CD4-positive, alpha-beta T cell treated with Interleukin-4 for 4 hours (primary cell): ENCODE results near the gene BMP10.
A peak's percentile ranks its signal among the peaks of the same experiment; 100 is the strongest.

Experiments
- DNase-seq: peaks from one replicate; pipeline ENCODE4 v3.0.0-alpha.2; 2020

The BMP10 gene

DNA sequence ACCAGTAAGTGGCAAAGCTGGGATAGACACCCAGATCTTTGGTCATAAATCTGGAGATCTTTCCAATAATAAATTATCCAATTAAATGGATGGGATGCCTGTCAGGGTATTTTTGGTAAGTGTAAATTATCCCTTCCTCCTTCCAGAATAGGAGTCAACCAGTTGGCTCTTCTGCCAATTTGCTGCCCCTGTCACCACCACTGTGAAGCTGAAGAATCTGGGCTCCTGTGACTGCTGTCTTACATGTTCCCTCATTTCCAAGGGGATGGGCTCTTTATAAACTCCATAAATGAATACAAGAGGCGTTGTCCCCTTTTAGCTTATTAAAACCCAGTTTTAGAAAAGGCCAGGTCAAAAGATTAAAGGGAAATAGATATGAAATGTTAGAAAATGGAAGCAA, 17.8 kb upstream of the BMP10 start:
- no peak for DNase-seq

GRCh38 chr2:68888038-68888704, 17.0 kb upstream of the BMP10 start:
- DNase-seq = no peak

DNA sequence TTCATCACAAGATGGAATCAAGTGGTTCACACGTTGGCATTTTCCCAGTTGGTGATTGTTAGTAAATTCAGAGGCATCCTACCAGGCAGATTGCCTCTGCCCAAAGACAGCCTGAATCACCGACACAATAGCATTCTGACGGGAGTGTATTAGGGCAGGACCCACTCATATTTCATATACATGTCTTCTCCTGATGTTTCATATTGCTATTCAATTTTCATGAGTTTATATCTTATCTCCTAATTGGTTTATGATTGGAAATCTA, 14.5 kb upstream of the BMP10 start:
- DNase-seq = no peak

DNA sequence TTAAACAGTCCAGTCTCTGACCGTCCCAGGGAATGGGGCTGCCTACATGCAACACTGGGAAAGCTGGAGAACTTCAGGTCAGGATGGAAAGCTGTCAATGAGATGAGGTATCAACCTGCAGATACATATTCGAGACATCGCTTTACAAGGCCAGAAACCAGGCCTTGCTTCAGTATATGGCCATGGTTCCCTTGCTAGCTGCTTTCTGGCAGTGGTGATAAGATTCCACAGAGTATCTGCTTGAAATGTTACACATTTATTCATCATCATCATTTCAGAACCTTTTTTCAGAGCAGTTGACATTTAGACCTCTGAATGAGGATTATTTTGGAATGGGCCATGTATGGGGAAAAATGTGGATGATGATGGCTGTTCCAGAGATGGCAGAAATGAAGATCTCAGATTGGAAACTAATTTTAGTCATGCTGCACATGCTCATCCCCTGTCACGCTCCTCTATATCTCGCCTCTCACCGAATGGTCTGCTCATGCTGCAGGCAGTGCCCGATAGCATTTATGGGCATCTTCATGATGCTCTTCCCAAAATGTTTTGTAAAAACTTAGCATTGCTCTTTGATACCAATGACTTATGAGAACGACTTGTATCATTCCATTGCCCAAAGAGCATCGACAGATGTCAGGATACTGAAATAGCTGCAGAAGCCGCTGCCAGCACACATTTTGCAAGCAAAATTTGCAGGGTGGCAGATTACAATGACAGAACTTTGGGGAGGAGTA, 14.0 kb upstream of the BMP10 start:
- no peak for DNase-seq

GRCh38 chr2:68880213-68880612, 9.0 kb upstream of the BMP10 start:
- DNase-seq = no peak

GRCh38 chr2:68879296-68879695, 8.1 kb upstream of the BMP10 start:
- DNase-seq = no peak

GRCh38 chr2:68878753-68879152, 7.6 kb upstream of the BMP10 start:
- no peak for DNase-seq

DNA sequence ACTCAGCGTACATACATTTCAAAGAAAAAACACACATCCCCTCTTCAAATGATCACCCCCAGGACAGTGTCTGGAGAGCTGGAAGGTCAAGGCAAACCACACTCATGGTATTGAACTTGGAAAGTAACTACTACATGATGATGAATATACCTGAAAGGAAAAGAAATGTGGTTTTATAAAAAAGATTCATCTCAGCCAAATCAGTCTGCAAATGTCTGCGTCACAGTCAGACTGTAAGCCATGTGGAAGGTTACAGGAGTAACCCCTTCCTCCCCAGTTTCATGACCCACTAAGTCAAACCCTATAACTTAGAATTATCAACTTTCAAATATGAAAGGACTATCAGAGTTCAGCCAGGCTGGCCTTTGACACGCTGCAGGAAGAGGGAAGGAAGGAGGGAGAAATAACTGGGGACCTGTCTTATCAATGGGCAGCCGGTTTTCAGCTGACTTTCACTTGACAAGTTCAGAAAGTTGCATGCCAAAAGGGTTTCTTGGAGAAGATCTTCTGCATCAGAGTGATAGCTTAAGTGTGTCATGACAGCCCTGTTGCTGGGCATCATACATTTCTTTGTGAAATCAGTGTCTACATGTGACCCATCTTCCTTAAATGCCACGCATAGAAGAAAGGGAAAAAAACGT, 7.0 kb upstream of the BMP10 start:
- no peak for DNase-seq

- no peak for DNase-seq
Observed at GRCh38 chr2:68877079-68877772, 6.0 kb upstream of the BMP10 start.

DNA sequence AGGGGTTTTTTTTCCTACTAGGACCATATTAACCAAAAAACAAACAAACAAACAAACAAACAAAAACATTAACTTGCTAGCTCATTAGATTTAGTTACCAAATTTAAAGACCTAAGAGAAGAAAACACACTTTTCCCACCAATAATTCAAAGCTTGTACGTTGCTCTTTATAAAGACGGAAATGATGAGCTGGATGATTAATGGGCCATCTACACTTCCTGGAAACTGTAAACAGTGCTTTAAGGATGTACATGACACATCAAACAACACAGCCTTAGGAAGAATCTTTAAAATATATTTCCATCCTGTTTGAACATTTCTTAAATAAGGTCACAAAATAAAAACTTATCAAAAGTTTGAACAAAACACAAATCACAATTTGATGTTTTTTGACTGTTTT, 982 bp downstream of the BMP10 start:
- DNase-seq = no peak

- DNase-seq = no peak
Observed at GRCh38 chr2:68865108-68865507, 6.1 kb downstream of the BMP10 start.

GRCh38 chr2:68863996-68864395, 7.2 kb downstream of the BMP10 start:
- DNase-seq = no peak

GRCh38 chr2:68862889-68863288, 8.3 kb downstream of the BMP10 start:
- DNase-seq = no peak

- no peak for DNase-seq
Observed at GRCh38 chr2:68861330-68861729, 9.9 kb downstream of the BMP10 start.

DNA sequence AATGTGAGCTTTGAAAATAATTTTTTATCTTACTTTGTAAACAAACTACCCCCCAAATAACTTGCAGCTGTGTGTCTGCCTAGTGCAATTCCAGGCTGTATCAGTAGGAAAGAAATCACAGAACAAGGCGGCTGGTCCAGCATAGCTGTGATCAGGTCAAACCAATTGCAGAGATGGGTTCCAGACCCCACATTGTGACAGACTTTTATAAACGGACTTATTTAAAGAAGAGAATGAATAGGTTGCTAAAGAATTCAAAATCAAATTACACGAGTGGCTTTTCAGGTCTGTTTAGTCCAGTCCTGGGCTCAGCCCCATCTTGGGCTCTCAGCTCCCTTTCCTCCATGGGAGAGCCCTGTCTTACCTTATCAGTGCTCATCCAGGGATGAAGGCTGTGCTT, 11.1 kb downstream of the BMP10 start:
- no peak for DNase-seq

- peak; percentile 18 for DNase-seq
Observed at GRCh38 chr2:68857855-68858456, 13.2 kb downstream of the BMP10 start.

DNA sequence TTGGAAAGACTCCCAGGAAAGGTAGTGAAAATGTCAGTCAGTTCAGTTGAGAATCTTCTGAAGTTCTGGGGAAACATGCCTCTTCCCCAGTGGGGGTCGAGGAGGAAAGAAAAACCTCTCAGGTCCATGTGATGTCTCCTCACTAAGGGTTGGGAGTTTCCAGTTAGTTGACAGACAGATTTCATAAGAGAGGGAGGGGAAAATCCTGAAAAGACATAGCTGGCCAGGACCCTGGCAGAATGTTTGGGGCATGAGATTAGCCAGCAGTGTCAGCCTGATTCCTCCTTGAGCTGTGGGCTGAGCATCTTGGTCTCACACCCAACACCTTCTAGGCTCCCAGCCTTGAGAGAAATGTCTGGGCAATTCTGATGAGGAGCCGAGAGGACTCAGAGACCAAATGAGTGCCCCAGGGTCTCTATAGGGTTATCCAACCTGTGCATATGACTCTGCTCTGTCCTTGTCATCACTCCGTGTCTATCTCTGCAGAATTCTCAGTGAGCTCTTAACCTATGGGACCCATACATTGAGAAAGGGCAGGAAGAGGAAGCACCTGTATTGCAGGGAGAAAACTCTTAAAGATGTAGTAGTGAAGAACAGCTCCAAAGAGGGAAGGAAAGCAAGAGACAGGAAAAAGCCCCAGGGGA, 13.9 kb downstream of the BMP10 start:
- no peak for DNase-seq

- DNase-seq = no peak
Observed at GRCh38 chr2:68855550-68855949, 15.6 kb downstream of the BMP10 start.

GRCh38 chr2:68854476-68854875, 16.7 kb downstream of the BMP10 start:
- DNase-seq = no peak

DNA sequence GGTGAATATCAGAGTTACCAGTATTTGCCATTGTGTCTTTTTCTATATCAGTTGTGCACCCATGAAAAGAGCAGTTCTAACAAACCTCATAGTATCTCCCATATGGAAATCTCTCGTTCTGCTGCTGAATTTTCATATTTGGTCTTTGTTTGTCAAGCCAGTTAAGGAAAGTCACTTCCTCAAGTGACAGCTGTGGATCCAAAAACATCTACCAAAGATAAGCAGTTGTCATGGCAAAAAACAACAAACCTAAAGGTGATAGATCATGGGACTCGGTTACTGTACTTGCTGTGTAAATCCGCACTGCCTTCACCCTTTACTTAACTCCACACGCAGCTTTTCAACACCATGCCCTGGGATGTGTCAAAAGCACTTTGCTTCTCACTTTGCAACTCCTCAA, 17.3 kb downstream of the BMP10 start:
- DNase-seq = no peak

DNA sequence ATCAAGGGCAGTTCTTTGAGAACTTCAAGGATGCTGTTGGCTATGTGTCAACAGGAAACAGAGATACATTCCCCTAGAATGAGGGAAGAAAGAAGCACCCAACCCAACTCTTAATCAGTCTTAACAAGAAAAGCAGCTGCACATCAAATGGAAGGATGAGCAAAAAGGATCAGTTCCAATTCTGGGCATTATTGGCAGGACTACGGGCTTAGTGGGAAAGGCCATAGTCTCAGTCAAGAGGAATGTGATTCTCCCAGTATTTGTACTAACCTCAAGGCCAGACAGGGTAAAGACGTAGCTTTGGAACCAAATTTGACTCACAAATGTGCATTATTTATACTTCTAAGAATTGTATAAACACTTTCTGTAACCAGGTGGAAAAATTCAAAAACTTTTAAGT, 18.2 kb downstream of the BMP10 start:
- DNase-seq = no peak

- no peak for DNase-seq
Observed at GRCh38 chr2:68850524-68850923, 20.7 kb downstream of the BMP10 start.

DNA sequence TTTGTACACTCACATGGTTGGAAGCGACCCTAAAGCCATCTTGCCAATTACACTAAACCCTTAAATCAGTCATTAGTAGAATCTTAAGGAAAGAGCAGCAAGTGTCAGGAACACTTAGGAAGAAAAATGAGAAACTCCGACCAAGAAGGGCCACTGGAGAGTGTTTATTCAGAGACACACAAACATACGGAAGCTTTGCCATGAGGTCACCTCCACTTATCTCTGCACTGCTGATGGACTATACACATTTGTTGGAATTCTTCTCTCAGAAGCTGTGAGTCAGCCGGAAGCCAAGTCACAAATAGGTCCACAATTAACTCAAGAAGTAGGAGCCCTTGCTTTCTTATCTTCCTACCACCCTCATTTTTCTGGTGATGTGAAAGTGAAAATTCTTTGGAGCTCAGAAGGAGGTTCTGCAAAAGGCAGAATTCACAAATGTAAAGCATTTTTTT, 21.6 kb downstream of the BMP10 start:
- DNase-seq = no peak
